ENCODE results near the gene SLC12A1. TPM values are rescaled to one million over a fixed set of nuclear protein-coding genes. Genes with fewer than 3 reads are reported as not detected.

SLC12A1 gene
- total RNA-seq, 1 donor from 2014 or later, result not detected

GRCh38 chr15:48176112-48176511 is 30.0 kb upstream of the SLC12A1 start:
- Mint-ChIP-seq H3K36me3 (peaks cover 50% of the 10 kb centered on the region), H3K27ac (no peak overlapping the region), H3K9me3 (peaks cover 32% of the 10 kb centered on the region), H3K4me1 (peaks cover 23% of the 10 kb centered on the region), H3K4me3 (peak overlapping the region; percentile 99), H3K27me3 (ENCODE audit: insufficient read depth, low read depth) (peaks cover 7% of the 10 kb centered on the region)
- Histone ChIP-seq H3K27me3 (no peaks in the 10 kb centered on the region), H4K20me1 (ENCODE audit: low read depth) (peaks cover 63% of the 10 kb centered on the region), H3K4me3 (peak overlapping the region; percentile 92), H3K79me2 (ENCODE audit: low read depth) (peaks cover 70% of the 10 kb centered on the region), H3K4me2 (peak overlapping the region; percentile 82), H3K9me3 (ENCODE audit: low read depth) (no peaks in the 10 kb centered on the region), H3K4me1 (peaks cover 34% of the 10 kb centered on the region), H3K27ac (no peak overlapping the region), H3K9ac (peak overlapping the region; percentile 92), H3K36me3 (no peaks in the 10 kb centered on the region), H3F3A (ENCODE audit: low read depth) (peaks cover 17% of the 10 kb centered on the region), H2AFZ (replicated peaks) (no peak overlapping the region)
- no peak for DNase-seq (ENCODE audit: low spot score)
- TF ChIP-seq EZH2 (IDR thresholded peaks at IDR 0.05), result no peak
- TF ChIP-seq CTCF (IDR thresholded peaks at IDR 0.05), result no peak
- TF ChIP-seq EZH2phosphoT487 (IDR thresholded peaks at IDR 0.05), result no peak

GRCh38 chr15:48176957-48177356 is 29.1 kb upstream of the SLC12A1 start:
- Histone ChIP-seq H3K4me1 (peaks cover 27% of the 10 kb centered on the region), H3K4me3 (peak overlapping the region; percentile 92), H3F3A (ENCODE audit: low read depth) (peaks cover 17% of the 10 kb centered on the region), H2AFZ (replicated peaks) (no peak overlapping the region), H4K20me1 (ENCODE audit: low read depth) (peaks cover 54% of the 10 kb centered on the region), H3K27me3 (no peaks in the 10 kb centered on the region), H3K4me2 (peak overlapping the region; percentile 82), H3K79me2 (ENCODE audit: low read depth) (peaks cover 61% of the 10 kb centered on the region), H3K36me3 (no peaks in the 10 kb centered on the region), H3K27ac (no peak overlapping the region), H3K9me3 (ENCODE audit: low read depth) (no peaks in the 10 kb centered on the region), H3K9ac (peak overlapping the region; percentile 92)
- Mint-ChIP-seq H3K4me3 (peak overlapping the region; percentile 99), H3K36me3 (peaks cover 44% of the 10 kb centered on the region), H3K4me1 (peaks cover 23% of the 10 kb centered on the region), H3K27ac (peak overlapping the region; percentile 100), H3K27me3 (ENCODE audit: insufficient read depth, low read depth) (peaks cover 7% of the 10 kb centered on the region), H3K9me3 (peaks cover 30% of the 10 kb centered on the region)
- no peak for DNase-seq (ENCODE audit: low spot score)
- TF ChIP-seq EZH2 (IDR thresholded peaks at IDR 0.05) (no peak), EZH2phosphoT487 (IDR thresholded peaks at IDR 0.05) (no peak), CTCF (IDR thresholded peaks at IDR 0.05) (no peak)

GRCh38 chr15:48177383-48177765 is 28.7 kb upstream of the SLC12A1 start:
- peaks cover 7% of the 10 kb centered on the region for H3K27me3 Mint-ChIP-seq (ENCODE audit: insufficient read depth, low read depth)
- Histone ChIP-seq H3F3A (ENCODE audit: low read depth) (peaks cover 17% of the 10 kb centered on the region), H4K20me1 (ENCODE audit: low read depth) (peaks cover 50% of the 10 kb centered on the region), H3K27me3 (no peaks in the 10 kb centered on the region), H3K4me1 (peaks cover 27% of the 10 kb centered on the region), H3K9me3 (ENCODE audit: low read depth) (no peaks in the 10 kb centered on the region), H3K79me2 (ENCODE audit: low read depth) (peaks cover 57% of the 10 kb centered on the region), H3K4me3 (peak overlapping the region; percentile 92), H3K27ac (peak overlapping the region; percentile 88), H3K9ac (peak overlapping the region; percentile 92), H3K36me3 (no peaks in the 10 kb centered on the region), H3K4me2 (peak overlapping the region; percentile 82), H2AFZ (replicated peaks) (peak overlapping the region; percentile 95)
- peaks cover 39% of the 10 kb centered on the region for H3K36me3 Mint-ChIP-seq
- peaks cover 23% of the 10 kb centered on the region for H3K4me1 Mint-ChIP-seq
- peak overlapping the region; percentile 99 for H3K4me3 Mint-ChIP-seq
- TF ChIP-seq EZH2 (IDR thresholded peaks at IDR 0.05), result no peak
- no peak for TF ChIP-seq CTCF (IDR thresholded peaks at IDR 0.05)
- TF ChIP-seq EZH2phosphoT487 (IDR thresholded peaks at IDR 0.05), result no peak
- no peak for DNase-seq (ENCODE audit: low spot score)
- peak overlapping the region; percentile 100 for H3K27ac Mint-ChIP-seq
- peaks cover 28% of the 10 kb centered on the region for H3K9me3 Mint-ChIP-seq
